MM.1S (cell line): ENCODE results near the gene CHST1.

Source experiments
- DNase-seq: peaks from one replicate; pipeline ENCODE4 v3.0.0-alpha.2; 2015
- H2AFZ ChIP-seq: fragments of 300-600 bp; sonication (generic); 2 replicates; pipeline ENCODE4 v1.6.0; 2016; ENCODE audit warnings: antibody characterized with exemption, low read length
- H3F3A ChIP-seq: fragments of 300-600 bp; sonication (generic); 2 replicates; pipeline ENCODE4 v1.6.1; 2016; ENCODE audit warnings: mild to moderate bottlenecking, antibody characterized with exemption, low read length, moderate library complexity, mixed read lengths; ENCODE audit not compliant: insufficient read depth
- H3K27ac ChIP-seq: fragments of 300-600 bp; sonication (generic); 2 replicates; pipeline ENCODE4 v1.5.1; 2016; ENCODE audit warnings: mild to moderate bottlenecking, low read length
- H3K27me3 ChIP-seq: fragments of 300-600 bp; sonication (generic); replicated peaks from 2 replicates; pipeline ENCODE4 v1.6.0; 2016; ENCODE audit warnings: low read length; ENCODE audit not compliant: insufficient read depth
- H3K36me3 ChIP-seq: fragments of 300-600 bp; sonication (generic); replicated peaks from 2 replicates; pipeline ENCODE4 v1.6.1; 2016; ENCODE audit warnings: mild to moderate bottlenecking, low read length, mixed read lengths; ENCODE audit not compliant: insufficient read depth
- H3K4me1 ChIP-seq: fragments of 300-600 bp; sonication (generic); 2 replicates; pipeline ENCODE4 v1.6.1; 2016; ENCODE audit warnings: low read length, mixed read lengths
- H3K4me2 ChIP-seq: fragments of 300-600 bp; sonication (generic); 2 replicates; pipeline ENCODE4 v1.6.0; 2016; ENCODE audit warnings: low read depth, low read length
- H3K4me3 ChIP-seq: fragments of 300-600 bp; sonication (generic); 2 replicates; pipeline ENCODE4 v1.5.1; 2016; ENCODE audit warnings: low read length, mixed read lengths
- H3K79me2 ChIP-seq: fragments of 300-600 bp; sonication (generic); 2 replicates; pipeline ENCODE4 v1.6.1; 2016; ENCODE audit warnings: mixed run types, low read length, mixed read lengths
- H3K9ac ChIP-seq: fragments of 300-600 bp; sonication (generic); 2 replicates; pipeline ENCODE4 v1.6.1; 2016; ENCODE audit warnings: low read length, mixed read lengths
- H3K9me2 ChIP-seq: fragments of 300-600 bp; sonication (generic); replicated peaks from 2 replicates; pipeline ENCODE4 v1.6.1; 2016; ENCODE audit warnings: mild to moderate bottlenecking, low read length, mixed read lengths; ENCODE audit not compliant: insufficient read depth
- H3K9me3 ChIP-seq: fragments of 300-600 bp; sonication (generic); replicated peaks from 2 replicates; pipeline ENCODE4 v1.6.1; 2016; ENCODE audit warnings: mild to moderate bottlenecking, low read length, mixed read lengths; ENCODE audit not compliant: insufficient read depth
- H4K20me1 ChIP-seq: fragments of 300-600 bp; sonication (generic); 2 replicates; pipeline ENCODE4 v1.6.1; 2016; ENCODE audit warnings: mild to moderate bottlenecking, low read length, moderate library complexity, mixed read lengths; ENCODE audit not compliant: insufficient read depth
- EZH2 ChIP-seq: fragments of 300-600 bp; sonication (generic); optimal IDR thresholded peaks from 2 replicates; pipeline ENCODE3; 2017; ENCODE audit warnings: low read depth, mild to moderate bottlenecking, antibody characterized with exemption, low read length, mixed read lengths
- EZH2phosphoT487 ChIP-seq: fragments of 300-600 bp; sonication (generic); IDR thresholded peaks from 2 replicates; pipeline ENCODE4 v1.6.1; 2018; ENCODE audit warnings: antibody characterized with exemption, low read length
- TF ChIP-seq, protein P1 (sequence below): fragments of 300-600 bp; sonication (generic); IDR thresholded peaks from 2 replicates; pipeline ENCODE4 v1.5.1; 2016; ENCODE audit warnings: antibody characterized with exemption, low read length, mixed read lengths

The CHST1 gene

GRCh38 chr11:45606514-45607281, 58.7 kb downstream of the CHST1 start:
- no peak overlapping the region for H3K4me3 ChIP-seq
- H3K9me3 ChIP-seq: no peaks in the 10 kb centered on the region
- no peaks in the 10 kb centered on the region for H3K4me1 ChIP-seq
- H3K27ac ChIP-seq: no peak overlapping the region
- H3K4me2 ChIP-seq: no peak overlapping the region
- H3F3A ChIP-seq: no peaks in the 10 kb centered on the region
- no peak for DNase-seq
- no peaks in the 10 kb centered on the region for H3K9me2 ChIP-seq
- no peaks in the 10 kb centered on the region for H3K79me2 ChIP-seq
- no peak overlapping the region for H2AFZ ChIP-seq
- no peaks in the 10 kb centered on the region for H4K20me1 ChIP-seq
- no peaks in the 10 kb centered on the region for H3K36me3 ChIP-seq
- no peak for TF ChIP-seq EZH2
- no peak for TF ChIP-seq EZH2phosphoT487
- TF ChIP-seq, protein P1, sequence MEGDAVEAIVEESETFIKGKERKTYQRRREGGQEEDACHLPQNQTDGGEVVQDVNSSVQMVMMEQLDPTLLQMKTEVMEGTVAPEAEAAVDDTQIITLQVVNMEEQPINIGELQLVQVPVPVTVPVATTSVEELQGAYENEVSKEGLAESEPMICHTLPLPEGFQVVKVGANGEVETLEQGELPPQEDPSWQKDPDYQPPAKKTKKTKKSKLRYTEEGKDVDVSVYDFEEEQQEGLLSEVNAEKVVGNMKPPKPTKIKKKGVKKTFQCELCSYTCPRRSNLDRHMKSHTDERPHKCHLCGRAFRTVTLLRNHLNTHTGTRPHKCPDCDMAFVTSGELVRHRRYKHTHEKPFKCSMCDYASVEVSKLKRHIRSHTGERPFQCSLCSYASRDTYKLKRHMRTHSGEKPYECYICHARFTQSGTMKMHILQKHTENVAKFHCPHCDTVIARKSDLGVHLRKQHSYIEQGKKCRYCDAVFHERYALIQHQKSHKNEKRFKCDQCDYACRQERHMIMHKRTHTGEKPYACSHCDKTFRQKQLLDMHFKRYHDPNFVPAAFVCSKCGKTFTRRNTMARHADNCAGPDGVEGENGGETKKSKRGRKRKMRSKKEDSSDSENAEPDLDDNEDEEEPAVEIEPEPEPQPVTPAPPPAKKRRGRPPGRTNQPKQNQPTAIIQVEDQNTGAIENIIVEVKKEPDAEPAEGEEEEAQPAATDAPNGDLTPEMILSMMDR: no peak
- no peaks in the 10 kb centered on the region for H3K27me3 ChIP-seq
- no peak overlapping the region for H3K9ac ChIP-seq

DNA sequence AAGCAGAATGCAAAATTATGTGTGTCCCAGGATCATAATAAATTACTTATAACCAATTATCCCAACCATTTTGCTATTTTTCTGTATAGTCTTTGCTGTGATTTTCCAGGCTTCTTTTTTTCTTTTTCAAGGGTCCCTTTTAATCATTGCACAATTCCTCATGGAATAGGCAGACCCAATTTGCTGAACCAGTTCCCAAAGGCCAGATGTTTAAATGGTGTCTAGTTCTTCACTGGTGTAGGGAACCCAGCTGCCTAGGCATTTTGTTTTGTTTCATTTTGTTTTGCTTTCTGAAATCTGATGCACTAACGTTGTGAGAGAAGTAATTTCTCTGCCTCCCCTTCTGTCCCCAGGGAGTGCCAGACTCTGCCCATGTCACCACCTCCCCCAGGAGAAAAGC, 60.4 kb downstream of the CHST1 start:
- Histone ChIP-seq H3K79me2 (no peaks in the 10 kb centered on the region), H3K27me3 (no peaks in the 10 kb centered on the region), H3K4me2 (no peak overlapping the region), H3K36me3 (no peaks in the 10 kb centered on the region), H3K4me1 (no peaks in the 10 kb centered on the region), H3K4me3 (no peak overlapping the region), H3F3A (no peaks in the 10 kb centered on the region), H3K9ac (no peak overlapping the region), H3K27ac (no peak overlapping the region), H2AFZ (no peak overlapping the region), H4K20me1 (no peaks in the 10 kb centered on the region), H3K9me2 (no peaks in the 10 kb centered on the region), H3K9me3 (no peaks in the 10 kb centered on the region)
- TF ChIP-seq EZH2phosphoT487 (no peak), EZH2 (no peak)
- TF ChIP-seq, protein P1: no peak
- no peak for DNase-seq

GRCh38 chr11:45603946-45604682, 61.3 kb downstream of the CHST1 start:
- H3K9me2 ChIP-seq: no peaks in the 10 kb centered on the region
- no peaks in the 10 kb centered on the region for H4K20me1 ChIP-seq
- TF ChIP-seq EZH2: no peak
- TF ChIP-seq, protein P1: no peak
- TF ChIP-seq EZH2phosphoT487: no peak
- H3K4me3 ChIP-seq: no peak overlapping the region
- no peak overlapping the region for H3K27ac ChIP-seq
- H3K4me1 ChIP-seq: no peaks in the 10 kb centered on the region
- no peaks in the 10 kb centered on the region for H3F3A ChIP-seq
- H3K9ac ChIP-seq: no peak overlapping the region
- no peaks in the 10 kb centered on the region for H3K9me3 ChIP-seq
- H3K4me2 ChIP-seq: no peak overlapping the region
- H3K36me3 ChIP-seq: no peaks in the 10 kb centered on the region
- DNase-seq: no peak
- H2AFZ ChIP-seq: no peak overlapping the region
- H3K27me3 ChIP-seq: no peaks in the 10 kb centered on the region
- no peaks in the 10 kb centered on the region for H3K79me2 ChIP-seq
